ENCODE measurements around the gene SEMA6C.

The SEMA6C gene

GRCh38 chr1:151147665-151148064, 1.2 kb upstream of the SEMA6C start:
- Histone ChIP-seq H3K36me3 (ENCODE audit: insufficient read depth, low read length) (no peaks in the 10 kb centered on the region), H3K9ac (ENCODE audit: insufficient read length) (peak overlapping the region; percentile 2), H3K4me3 (no peak overlapping the region), H3K27ac (no peak overlapping the region), H3K9me3 (ENCODE audit: low read depth, low read length) (no peaks in the 10 kb centered on the region)
- no peak for DNase-seq (ENCODE audit: low read depth, low spot score)
- TF ChIP-seq FOXP2 (optimal IDR thresholded peaks at IDR 0.05; ENCODE audit: control extremely low read depth, extremely low read length, insufficient read depth) (no peak), EZH2 (IDR thresholded peaks at IDR 0.05) (no peak), POLR2AphosphoS5 (IDR thresholded peaks at IDR 0.05; ENCODE audit: borderline replicate concordance, low read depth, low read length) (no peak)

- no peak for TF ChIP-seq FOXP2 (optimal IDR thresholded peaks at IDR 0.05; ENCODE audit: control extremely low read depth, extremely low read length, insufficient read depth)
- no peak for TF ChIP-seq POLR2AphosphoS5 (IDR thresholded peaks at IDR 0.05; ENCODE audit: borderline replicate concordance, low read depth, low read length)
- TF ChIP-seq EZH2 (IDR thresholded peaks at IDR 0.05): no peak
- Histone ChIP-seq H3K36me3 (ENCODE audit: insufficient read depth, low read length) (no peaks in the 10 kb centered on the region), H3K4me3 (peak overlapping the region; percentile 93), H3K9me3 (ENCODE audit: low read depth, low read length) (no peaks in the 10 kb centered on the region), H3K27ac (no peak overlapping the region), H3K9ac (ENCODE audit: insufficient read length) (peak overlapping the region; percentile 2)
- no peak for DNase-seq (ENCODE audit: low read depth, low spot score)
These were observed 687 bp upstream of the SEMA6C start for GRCh38 chr1:151147132-151147503.

- H3K9ac ChIP-seq (ENCODE audit: insufficient read length): peak overlapping the region; percentile 87
- no peak for DNase-seq (ENCODE audit: low read depth, low spot score)
- no peaks in the 10 kb centered on the region for H3K36me3 ChIP-seq (ENCODE audit: insufficient read depth, low read length)
- no peaks in the 10 kb centered on the region for H3K9me3 ChIP-seq (ENCODE audit: low read depth, low read length)
- H3K4me3 ChIP-seq: peak overlapping the region; percentile 93
- no peak overlapping the region for H3K27ac ChIP-seq
- TF ChIP-seq POLR2AphosphoS5 (IDR thresholded peaks at IDR 0.05; ENCODE audit: borderline replicate concordance, low read depth, low read length) (no peak), FOXP2 (optimal IDR thresholded peaks at IDR 0.05; ENCODE audit: control extremely low read depth, extremely low read length, insufficient read depth) (no peak), EZH2 (IDR thresholded peaks at IDR 0.05) (no peak)
These were observed 389 bp downstream of the SEMA6C start for GRCh38 chr1:151146072-151146411.

GRCh38 chr1:151145304-151146071, 943 bp downstream of the SEMA6C start:
- no peak overlapping the region for H3K27ac ChIP-seq
- TF ChIP-seq POLR2AphosphoS5 (IDR thresholded peaks at IDR 0.05; ENCODE audit: borderline replicate concordance, low read depth, low read length) (no peak), FOXP2 (optimal IDR thresholded peaks at IDR 0.05; ENCODE audit: control extremely low read depth, extremely low read length, insufficient read depth) (no peak), EZH2 (IDR thresholded peaks at IDR 0.05) (no peak)
- H3K36me3 ChIP-seq (ENCODE audit: insufficient read depth, low read length): no peaks in the 10 kb centered on the region
- peak overlapping the region; percentile 93 for H3K4me3 ChIP-seq
- peak overlapping the region; percentile 87 for H3K9ac ChIP-seq (ENCODE audit: insufficient read length)
- DNase-seq (ENCODE audit: low read depth, low spot score): no peak
- no peaks in the 10 kb centered on the region for H3K9me3 ChIP-seq (ENCODE audit: low read depth, low read length)

- DNase-seq (ENCODE audit: low read depth, low spot score): no peak
- H3K9me3 ChIP-seq (ENCODE audit: low read depth, low read length): no peaks in the 10 kb centered on the region
- H3K9ac ChIP-seq (ENCODE audit: insufficient read length): no peak overlapping the region
- no peak overlapping the region for H3K4me3 ChIP-seq
- H3K36me3 ChIP-seq (ENCODE audit: insufficient read depth, low read length): no peaks in the 10 kb centered on the region
- no peak overlapping the region for H3K27ac ChIP-seq
- TF ChIP-seq FOXP2 (optimal IDR thresholded peaks at IDR 0.05; ENCODE audit: control extremely low read depth, extremely low read length, insufficient read depth) (no peak), POLR2AphosphoS5 (IDR thresholded peaks at IDR 0.05; ENCODE audit: borderline replicate concordance, low read depth, low read length) (no peak), EZH2 (IDR thresholded peaks at IDR 0.05) (no peak)
These were observed 1.7 kb downstream of the SEMA6C start for GRCh38 chr1:151144474-151145303.

- H3K9ac ChIP-seq (ENCODE audit: insufficient read length): no peak overlapping the region
- no peak overlapping the region for H3K27ac ChIP-seq
- H3K36me3 ChIP-seq (ENCODE audit: insufficient read depth, low read length): no peaks in the 10 kb centered on the region
- TF ChIP-seq POLR2AphosphoS5 (IDR thresholded peaks at IDR 0.05; ENCODE audit: borderline replicate concordance, low read depth, low read length) (no peak), EZH2 (IDR thresholded peaks at IDR 0.05) (no peak), FOXP2 (optimal IDR thresholded peaks at IDR 0.05; ENCODE audit: control extremely low read depth, extremely low read length, insufficient read depth) (no peak)
- H3K9me3 ChIP-seq (ENCODE audit: low read depth, low read length): no peaks in the 10 kb centered on the region
- no peak overlapping the region for H3K4me3 ChIP-seq
- DNase-seq (ENCODE audit: low read depth, low spot score): no peak
These were observed 2.4 kb downstream of the SEMA6C start for GRCh38 chr1:151143986-151144385.

GRCh38 chr1:151143057-151143435, 3.4 kb downstream of the SEMA6C start:
- no peak for DNase-seq (ENCODE audit: low read depth, low spot score)
- no peak overlapping the region for H3K9ac ChIP-seq (ENCODE audit: insufficient read length)
- no peaks in the 10 kb centered on the region for H3K36me3 ChIP-seq (ENCODE audit: insufficient read depth, low read length)
- H3K9me3 ChIP-seq (ENCODE audit: low read depth, low read length): no peaks in the 10 kb centered on the region
- TF ChIP-seq EZH2 (IDR thresholded peaks at IDR 0.05): no peak
- TF ChIP-seq FOXP2 (optimal IDR thresholded peaks at IDR 0.05; ENCODE audit: control extremely low read depth, extremely low read length, insufficient read depth): no peak
- TF ChIP-seq POLR2AphosphoS5 (IDR thresholded peaks at IDR 0.05; ENCODE audit: borderline replicate concordance, low read depth, low read length): no peak
- H3K4me3 ChIP-seq: no peak overlapping the region
- no peak overlapping the region for H3K27ac ChIP-seq

- no peak overlapping the region for H3K27ac ChIP-seq
- H3K9me3 ChIP-seq (ENCODE audit: low read depth, low read length): no peaks in the 10 kb centered on the region
- H3K9ac ChIP-seq (ENCODE audit: insufficient read length): no peak overlapping the region
- DNase-seq (ENCODE audit: low read depth, low spot score): no peak
- no peak for TF ChIP-seq POLR2AphosphoS5 (IDR thresholded peaks at IDR 0.05; ENCODE audit: borderline replicate concordance, low read depth, low read length)
- TF ChIP-seq EZH2 (IDR thresholded peaks at IDR 0.05): no peak
- no peak for TF ChIP-seq FOXP2 (optimal IDR thresholded peaks at IDR 0.05; ENCODE audit: control extremely low read depth, extremely low read length, insufficient read depth)
- H3K4me3 ChIP-seq: no peak overlapping the region
- no peaks in the 10 kb centered on the region for H3K36me3 ChIP-seq (ENCODE audit: insufficient read depth, low read length)
These were observed 3.9 kb downstream of the SEMA6C start for GRCh38 chr1:151142411-151143056.
